K562 (cell line): Measurements from ENCODE around the gene ESR2. TPM values are rescaled to one million over a fixed set of nuclear protein-coding genes. Genes with fewer than 3 reads are reported as not detected.

Experiments
- ATAC-seq: fragments of 200-7000 bp; cut with Tn5 transposase; 3 replicates; pipeline ENCODE4 v1.9.1; 2020; ENCODE audit warnings: moderate library complexity
- BruUV-seq: library from RNA; stranded (reverse); fragments of 400-500 nt; replicated peaks from 2 replicates; lab custom pipeline; 2021; lab: Mats Ljungman, UMichigan
- CTCF ChIA-PET: fragments of 300-600 bp; formaldehyde crosslinking; extraction: SDS; loops from one replicate; lab custom pipeline; 2021; ENCODE audit warnings: low intra/inter-chr PET ratio; lab: Yijun Ruan, JAX
- POLR2A ChIA-PET: fragments of 300-600, 350-650 bp; sonication (Branson Sonifier 250); formaldehyde crosslinking; extraction: SDS; loops from one replicate; lab custom pipeline; 2021; ENCODE audit warnings: antibody characterized with exemption, inconsistent platforms; lab: Yijun Ruan, JAX
- DNase-seq, 4 experiments: peaks; one replicate each; pipeline versions ENCODE4 v3.0.0 to v3.0.0-alpha.2; 2011 to 2018; ENCODE audit warnings: low spot score in 3 of 4, mixed read lengths in 3 of 4; ENCODE audit errors: extremely low read depth in 1 of 4
- FAIRE-seq: peaks from 2 replicates; lab custom pipeline; 2011; peaks lifted over from hg19 to GRCh38; lab: Jason Lieb, UNC
- H2AFZ ChIP-seq: 2 replicates; pipeline ENCODE4 v1.6.0; 2011; ENCODE audit warnings: low read depth, low read length, control low read depth, inconsistent platforms
- H3K27ac ChIP-seq: fragments of 200-600 bp; 3 replicates; pipeline ENCODE4 v1.8.0; 2011; ENCODE audit warnings: low read depth, mild to moderate bottlenecking, control low read depth, inconsistent platforms, low read length, moderate library complexity, mixed read lengths; ENCODE audit errors: extremely low read depth
- H3K27me3 ChIP-seq, 2 experiments: fragments of 300-600 bp in 1 of 2; 2 replicates in 1 of 2; 3 replicates in 1 of 2; pipeline versions ENCODE4 v1.6.0 to v1.8.0; 2011; ENCODE audit warnings: inconsistent platforms in 2 of 2, low read length in 2 of 2, mild to moderate bottlenecking in 1 of 2, mixed read lengths in 1 of 2, moderate library complexity in 1 of 2; ENCODE audit not compliant: control insufficient read depth in 2 of 2, insufficient read depth in 2 of 2
- H3K36me3 ChIP-seq: fragments of 300-600 bp; 3 replicates; pipeline ENCODE4 v1.8.0; 2011; ENCODE audit warnings: mild to moderate bottlenecking, low read length, inconsistent platforms; ENCODE audit not compliant: control insufficient read depth, insufficient read depth
- H3K4me1 ChIP-seq, 2 experiments: fragments of 200-600 bp in 1 of 2; replicated peaks in 1 of 2; 2 replicates in 1 of 2; 3 replicates in 1 of 2; pipeline versions ENCODE4 v1.5.1 to v1.8.0; 2011; ENCODE audit warnings: inconsistent platforms in 2 of 2, low read length in 2 of 2, mild to moderate bottlenecking in 1 of 2, mixed read lengths in 1 of 2, moderate library complexity in 1 of 2; ENCODE audit not compliant: control insufficient read depth in 2 of 2, insufficient read depth in 2 of 2
- H3K4me2 ChIP-seq: 2 replicates; pipeline ENCODE4 v1.6.1; 2011; ENCODE audit warnings: low read length, control low read depth, inconsistent platforms, mixed read lengths; ENCODE audit not compliant: insufficient read depth
- H3K4me3 ChIP-seq: fragments of 200-600 bp; sonication (generic), shearing (Covaris generic); 2 replicates; pipeline ENCODE4 v1.5.1; 2016; ENCODE audit warnings: control low read depth, inconsistent platforms
- H3K79me2 ChIP-seq: fragments of 200-600 bp; 3 replicates; pipeline ENCODE4 v1.8.0; 2011; ENCODE audit warnings: low read length, inconsistent platforms; ENCODE audit not compliant: control insufficient read depth, insufficient read depth
- H3K9ac ChIP-seq, 2 experiments: 2 replicates each; pipeline versions ENCODE4 v1.6.0 to v1.6.1; 2011; ENCODE audit warnings: low read depth in 2 of 2, low read length in 2 of 2, control low read depth in 1 of 2, inconsistent platforms in 1 of 2, mild to moderate bottlenecking in 1 of 2, mixed read lengths in 1 of 2; ENCODE audit not compliant: insufficient read depth in 1 of 2
- H3K9me1 ChIP-seq: one replicate; pipeline ENCODE4 v1.6.0; 2011; ENCODE audit warnings: inconsistent platforms, mild to moderate bottlenecking, low read length, moderate library complexity; ENCODE audit not compliant: control insufficient read depth, insufficient read depth
- H3K9me3 ChIP-seq: replicated peaks from 2 replicates; pipeline ENCODE4 v1.5.1; 2011; ENCODE audit warnings: low read depth, low read length, inconsistent platforms; ENCODE audit not compliant: control insufficient read depth, insufficient read depth
- H4K20me1 ChIP-seq: replicated peaks from 2 replicates; pipeline ENCODE4 v1.6.1; 2011; ENCODE audit warnings: low read length, inconsistent platforms, mixed read lengths; ENCODE audit not compliant: control insufficient read depth, insufficient read depth
- CHD7 ChIP-seq: fragments of 200-600 bp; sonication (generic); IDR thresholded peaks from one replicate; pipeline ENCODE4 v1.6.1; 2012; ENCODE audit warnings: mild to moderate bottlenecking, low read depth, low read length, inconsistent platforms
- HBP1 ChIP-seq: fragments of 450-650 bp; formaldehyde crosslinking; IDR thresholded peaks from 2 replicates; pipeline ENCODE4 v1.4.0; 2022; ENCODE audit warnings: missing genetic modification characterization
- TCF3 ChIP-seq: sonication (generic); formaldehyde crosslinking; IDR thresholded peaks from 2 replicates; pipeline ENCODE4 v1.4.0; 2020; ENCODE audit warnings: mild to moderate bottlenecking, missing genetic modification reagents
- ZNF75A ChIP-seq: fragments of 450-650 bp; formaldehyde crosslinking; IDR thresholded peaks from 2 replicates; pipeline ENCODE4 v1.4.0; 2020; ENCODE audit warnings: mild to moderate bottlenecking
- WGBS: fragments of 100-300 bp; shearing (Covaris generic); methylation state at CpG from one replicate; pipeline ENCODE4 v1.1.6; 2016; ENCODE audit warnings: low coverage, mixed read lengths; ENCODE audit not compliant: insufficient coverage; ENCODE audit errors: missing lambda C conversion rate; 5-methylcytosine and 5-hydroxymethylcytosine counted together
- in situ Hi-C: fragments of 300-500 bp; cut with MboI; formaldehyde crosslinking; loops from 4 replicates; pipeline ENCODE4 v1.15.0; 2018; ENCODE audit warnings: inconsistent platforms, mixed read lengths
- intact Hi-C: fragments of 100-400 bp; cut with micrococcal nuclease; formaldehyde crosslinking; loops from 2 replicates; pipeline ENCODE4 v1.14.2; 2022
- polyA plus RNA-seq, 8 experiments: library from polyadenylated mRNA; depleted of rRNA in 4 of 8; stranded (reverse) in 5 of 8; unstranded in 3 of 8; fragments of >200 nt; fragmentation: Nextera tagmentation in 2 of 8; fragmentation: Illumina TruSeq in 1 of 8; extraction: Ambion mirVana in 2 of 8; extraction: Trizol in 1 of 8; gene quantifications; 2 replicates each; pipeline versions ENCODE4 v1.2.1 to v1.2.3, GENCODE V29; 2011 to 2014; ENCODE audit warnings: inconsistent platforms in 1 of 8, missing spikeins in 1 of 8
- total RNA-seq, 7 experiments: library from RNA; depleted of rRNA in 6 of 7; stranded (reverse); fragments of >200 nt in 6 of 7; fragmentation: Illumina TruSeq in 2 of 7; extraction: Trizol in 2 of 7; gene quantifications; 2 replicates each; pipeline versions ENCODE4 v1.2.1 to v1.2.3, GENCODE V29; 2011 to 2021; ENCODE audit warnings: low replicate concordance in 1 of 7

Gene ESR2
- total and polyA plus RNA-seq, 9 of the 15 experiments (the other 6 are each of a cell fraction or from before 2014, with no cell fraction given) = 0.07 to 3.8 (median 2.0) TPM

- ATAC-seq = no peak
- H3K9ac ChIP-seq = no peak overlapping the region
- H3K9me1 ChIP-seq = no peaks in the 10 kb centered on the region
- no peak for DNase-seq
- H3K4me2 ChIP-seq = no peak overlapping the region
- intact Hi-C loops (loop anchor here (5.0 kb wide), 1 partner anchor 71 kb away; the partner anchor contains the start of gene ESR2), in situ Hi-C loops (no loop called here)
- no peaks in the 10 kb centered on the region for H3K9me3 ChIP-seq
- H3K27ac ChIP-seq = no peak overlapping the region
- ChIA-PET CTCF (no interaction called here), POLR2A (interaction anchor here (1.2 kb wide), 1 partner anchor 9 kb away, joined by 3 read pairs; no protein-coding TSS in a partner anchor)
- 85% methylated on average over 11 of the region's 14 CpGs for WGBS
- H3K36me3 ChIP-seq = no peaks in the 10 kb centered on the region
- FAIRE-seq = no peak
- H3K4me1 ChIP-seq = peaks cover 4 to 7% of the 10 kb centered on the region in 2 experiments; a peak in 4 of 5 replicates
- H3K27me3 ChIP-seq = no peaks in the 10 kb centered on the region
- H4K20me1 ChIP-seq = no peaks in the 10 kb centered on the region
- no peak overlapping the region for H3K4me3 ChIP-seq
- H3K79me2 ChIP-seq = no peaks in the 10 kb centered on the region
- BruUV-seq = no TSS peak
- no peak overlapping the region for H2AFZ ChIP-seq
- TF ChIP-seq TCF3 (no peak), HBP1 (CRISPR knock-in tag) (no peak), ZNF75A (CRISPR knock-in tag) (no peak), CHD7 (no peak)
Measured at GRCh38 chr14:64221391-64222003, 72.7 kb downstream of the ESR2 start.
